Measurements from ENCODE around the gene OTOA.

Gene OTOA

DNA sequence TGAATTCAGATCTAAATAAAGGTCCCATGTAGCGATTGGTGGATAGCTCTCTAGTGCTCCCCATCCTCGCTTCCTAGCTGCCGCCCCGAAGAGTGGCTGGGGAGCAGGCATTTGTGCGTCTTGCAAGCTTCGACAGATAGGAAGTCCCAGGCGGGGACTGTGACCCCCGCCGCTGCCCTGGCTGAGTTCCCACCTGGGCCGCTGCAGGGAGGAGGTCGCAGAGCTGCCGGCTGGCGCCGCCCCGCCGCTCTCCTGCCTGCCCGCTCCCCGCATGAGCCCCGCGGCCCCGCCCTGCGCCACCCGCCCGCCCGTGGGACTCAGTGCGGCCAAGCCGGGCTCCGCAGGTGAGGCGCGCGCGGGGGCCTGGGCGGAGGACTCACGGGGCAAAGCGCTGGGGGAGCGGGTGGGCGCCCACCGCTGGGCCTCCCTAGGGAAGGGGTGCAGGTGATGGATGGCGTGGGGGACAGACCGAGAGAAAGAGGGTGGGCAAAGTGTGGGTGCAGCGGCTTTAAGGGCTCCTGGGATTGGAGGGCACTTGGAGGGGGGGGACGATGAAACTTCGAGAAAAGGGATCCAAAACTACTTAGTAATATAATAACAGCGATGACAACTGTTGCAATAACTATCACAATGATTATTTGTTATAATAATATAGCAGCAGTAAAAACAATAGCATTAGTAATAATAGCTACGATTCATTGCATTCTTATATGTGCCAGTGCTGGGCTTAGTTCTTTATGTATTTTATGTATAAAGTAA lies at the start of gene OTOA:
OTOA (plus strand) TSS at position 80 of the 759 bp plus-strand sequence. CDS start 14,547 bp downstream, outside the sequence.
- peaks cover 0 to 7% (median 6%) of the 10 kb centered on the region in 4 donors for H3K4me1 ChIP-seq
- H3K9me3 ChIP-seq = no peaks in the 10 kb centered on the region
- H3K36me3 ChIP-seq = no peaks in the 10 kb centered on the region
- intact Hi-C loops (cut with DNase I; ENCODE audit: low total_unique reads) = no loop called here
- peak within 1 kb of the TSS in 1 of 2 donors; percentile 33 for H3K4me3 ChIP-seq
- no peak within 1 kb of the TSS for H3K27ac ChIP-seq
- TF ChIP-seq, protein P1, sequence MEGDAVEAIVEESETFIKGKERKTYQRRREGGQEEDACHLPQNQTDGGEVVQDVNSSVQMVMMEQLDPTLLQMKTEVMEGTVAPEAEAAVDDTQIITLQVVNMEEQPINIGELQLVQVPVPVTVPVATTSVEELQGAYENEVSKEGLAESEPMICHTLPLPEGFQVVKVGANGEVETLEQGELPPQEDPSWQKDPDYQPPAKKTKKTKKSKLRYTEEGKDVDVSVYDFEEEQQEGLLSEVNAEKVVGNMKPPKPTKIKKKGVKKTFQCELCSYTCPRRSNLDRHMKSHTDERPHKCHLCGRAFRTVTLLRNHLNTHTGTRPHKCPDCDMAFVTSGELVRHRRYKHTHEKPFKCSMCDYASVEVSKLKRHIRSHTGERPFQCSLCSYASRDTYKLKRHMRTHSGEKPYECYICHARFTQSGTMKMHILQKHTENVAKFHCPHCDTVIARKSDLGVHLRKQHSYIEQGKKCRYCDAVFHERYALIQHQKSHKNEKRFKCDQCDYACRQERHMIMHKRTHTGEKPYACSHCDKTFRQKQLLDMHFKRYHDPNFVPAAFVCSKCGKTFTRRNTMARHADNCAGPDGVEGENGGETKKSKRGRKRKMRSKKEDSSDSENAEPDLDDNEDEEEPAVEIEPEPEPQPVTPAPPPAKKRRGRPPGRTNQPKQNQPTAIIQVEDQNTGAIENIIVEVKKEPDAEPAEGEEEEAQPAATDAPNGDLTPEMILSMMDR (IDR thresholded peaks at IDR 0.05) = no peak
- DNase-seq = no peak
- peaks cover 4 to 23% of the 10 kb centered on the region in 2 donors for H3K27me3 ChIP-seq

DNA sequence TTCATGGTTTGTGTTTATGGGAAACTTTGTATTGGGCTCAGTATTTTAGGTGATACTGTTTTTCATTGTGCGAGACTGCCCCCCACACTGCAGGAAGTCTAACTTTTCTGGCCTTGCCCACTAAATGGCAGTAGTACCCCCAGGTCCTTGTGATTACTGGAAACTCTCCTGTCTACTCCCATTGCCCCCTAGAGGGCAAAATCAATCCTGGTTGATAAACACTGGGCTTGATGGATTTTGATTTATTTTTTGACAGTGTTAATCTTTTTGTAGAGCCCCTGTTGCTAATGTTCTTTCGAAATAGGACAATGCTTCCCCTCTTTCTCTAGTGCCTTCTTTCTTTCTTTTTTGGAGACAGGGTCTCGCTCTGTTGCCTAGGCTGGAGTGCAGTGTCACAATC lies 48.9 kb upstream of the OTOA start:
- H3K27me3 ChIP-seq = no peaks in the 10 kb centered on the region
- peaks cover 0 to 6% (median 5%) of the 10 kb centered on the region in 3 donors for H3K36me3 ChIP-seq
- TF ChIP-seq, protein P1 (IDR thresholded peaks at IDR 0.05) = no peak
- H3K4me1 ChIP-seq = peaks cover 0 to 30% (median 6%) of the 10 kb centered on the region in 4 donors
- no peak for DNase-seq
- no peak overlapping the region for H3K4me3 ChIP-seq
- no peaks in the 10 kb centered on the region for H3K9me3 ChIP-seq
- intact Hi-C loops (cut with DNase I; ENCODE audit: low total_unique reads) = no loop called here
- H3K27ac ChIP-seq = no peak overlapping the region

DNA sequence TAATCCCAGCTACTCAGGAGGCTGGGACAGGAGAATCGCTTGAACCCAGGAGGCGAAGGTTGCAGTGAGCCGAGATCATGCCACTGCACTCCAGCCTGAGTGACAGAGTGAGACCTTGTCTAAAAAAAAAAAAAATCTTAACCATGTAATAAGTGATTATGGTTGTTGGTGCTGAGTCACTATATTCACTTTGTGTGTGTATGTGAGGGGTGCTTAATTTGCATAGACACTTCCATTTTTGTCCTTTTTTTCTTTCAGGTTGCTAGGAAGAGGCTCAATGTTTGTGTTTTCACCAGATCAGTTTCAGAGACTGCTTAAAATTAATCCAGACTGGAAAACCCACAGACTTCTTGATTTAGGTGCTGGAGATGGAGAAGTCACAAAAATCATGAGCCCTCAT lies 46.2 kb upstream of the OTOA start:
- Histone ChIP-seq H3K4me1 (peaks cover 0 to 6% (median 2%) of the 10 kb centered on the region in 4 donors), H3K27me3 (no peaks in the 10 kb centered on the region), H3K4me3 (no peak overlapping the region), H3K27ac (no peak overlapping the region), H3K36me3 (peaks cover 0 to 6% (median 5%) of the 10 kb centered on the region in 3 donors), H3K9me3 (no peaks in the 10 kb centered on the region)
- DNase-seq = no peak
- intact Hi-C loops (cut with DNase I; ENCODE audit: low total_unique reads) = no loop called here
- TF ChIP-seq, protein P1 (IDR thresholded peaks at IDR 0.05) = no peak

DNA sequence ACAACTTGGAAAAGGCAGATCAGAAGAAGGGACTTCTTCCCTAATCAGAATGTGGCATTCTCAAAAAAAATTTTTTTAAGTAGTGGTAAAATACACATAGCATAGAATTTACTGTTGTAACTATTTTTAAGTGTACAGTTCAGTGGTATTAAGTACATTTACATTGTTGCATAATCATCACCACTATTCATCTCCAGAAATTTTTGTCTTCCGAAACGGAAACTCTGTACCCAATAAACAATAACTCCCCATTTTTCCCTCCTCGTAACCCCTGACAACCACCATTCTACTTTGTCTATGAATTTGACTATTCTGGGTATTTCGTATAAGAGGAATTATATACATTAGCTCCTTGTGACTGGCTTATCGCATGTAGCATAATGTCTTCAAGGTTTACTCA lies 45.5 kb upstream of the OTOA start:
- TF ChIP-seq, protein P1 (IDR thresholded peaks at IDR 0.05) = no peak
- H3K36me3 ChIP-seq = peaks cover 0 to 6% (median 5%) of the 10 kb centered on the region in 3 donors
- intact Hi-C loops (cut with DNase I; ENCODE audit: low total_unique reads) = no loop called here
- no peaks in the 10 kb centered on the region for H3K9me3 ChIP-seq
- no peak overlapping the region for H3K27ac ChIP-seq
- no peak for DNase-seq
- H3K4me3 ChIP-seq = no peak overlapping the region
- H3K27me3 ChIP-seq = no peaks in the 10 kb centered on the region
- peaks cover 0 to 6% (median 1%) of the 10 kb centered on the region in 4 donors for H3K4me1 ChIP-seq

DNA sequence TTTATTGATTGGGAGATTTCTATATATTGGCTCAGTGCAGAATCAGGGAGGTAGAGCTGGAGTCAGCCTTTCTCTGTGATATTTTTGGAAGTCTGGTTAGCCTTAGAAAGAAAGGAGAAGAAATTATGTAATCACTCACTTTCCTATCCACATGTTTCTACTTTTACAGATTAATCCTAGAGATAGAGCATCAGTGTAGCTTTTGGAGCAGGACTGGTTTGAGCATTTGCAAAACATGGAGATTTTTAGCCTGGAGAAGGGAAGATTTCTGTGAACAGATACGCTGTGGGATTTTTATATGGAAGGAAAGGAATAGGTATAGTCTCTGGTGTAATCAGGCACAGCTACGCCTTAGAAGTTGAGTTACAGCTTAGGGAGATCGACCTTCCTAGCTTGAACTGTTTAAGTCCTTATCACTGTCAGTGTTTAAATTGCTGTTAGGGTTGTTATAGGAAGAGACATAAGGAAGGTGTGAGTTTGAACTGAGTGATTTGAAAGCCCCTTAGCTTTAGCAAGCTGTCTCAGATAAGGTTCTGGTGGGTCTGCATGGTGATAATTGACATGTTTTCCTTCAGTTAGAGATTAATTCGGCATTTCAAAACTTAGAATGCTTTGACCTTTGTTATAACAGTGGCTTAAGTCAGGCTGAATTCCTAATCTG lies 43.9 kb upstream of the OTOA start:
- H3K4me3 ChIP-seq = no peak overlapping the region
- TF ChIP-seq, protein P1 (IDR thresholded peaks at IDR 0.05) = no peak
- intact Hi-C loops (cut with DNase I; ENCODE audit: low total_unique reads) = no loop called here
- H3K9me3 ChIP-seq = no peaks in the 10 kb centered on the region
- no peak for DNase-seq
- no peaks in the 10 kb centered on the region for H3K4me1 ChIP-seq
- peaks cover 4 to 19% (median 8%) of the 10 kb centered on the region in 3 donors for H3K36me3 ChIP-seq
- no peak overlapping the region for H3K27ac ChIP-seq
- H3K27me3 ChIP-seq = no peaks in the 10 kb centered on the region

Measured in tibial artery (tissue), 4 donors.